Naive thymus-derived CD8-positive, alpha-beta T cell (primary cell): Measurements from ENCODE around the gene SNCB. TPM values are rescaled to one million over a fixed set of nuclear protein-coding genes. Genes with fewer than 3 reads are reported as not detected.
"Not testable (repeated sequence)": the region's sequence is repeated elsewhere in the genome, so short reads cannot be mapped to it uniquely, and the experiment has no call there.

Source experiments
- ATAC-seq, 2 donors: fragments of 150-1000 bp; cut with Tn5 transposase in 1 of 2; sonication (Bioruptor Pico), chemical (Tn5 transposase) in 1 of 2; 1 replicate in 1 of 2; 2 replicates in 1 of 2; pipeline ENCODE4 v1.10.0; 2021; ENCODE audit warnings: mild to moderate bottlenecking in 2 of 2, moderate library complexity in 2 of 2
- POLR2A ChIA-PET: fragments of 350-600 bp; sonication (Branson Sonifier 250); formaldehyde crosslinking; loops from one replicate; lab custom pipeline; 2021; ENCODE audit warnings: antibody characterized with exemption; lab: Charles Lee
- DNase-seq, 10 donors: peaks; one replicate each; pipeline versions ENCODE4 v3.0.0 to v3.0.0-alpha.2; 2020 to 2022
- H3K27ac Mint-ChIP-seq, 10 donors: one replicate each; pipeline ENCODE4 v1.8.0; 2020 to 2022; ENCODE audit warnings: mild to moderate bottlenecking in 10 of 10, mixed read lengths in 10 of 10, moderate library complexity in 4 of 10, inconsistent platforms in 1 of 10
- H3K27me3 Mint-ChIP-seq, 5 donors: one replicate each; pipeline ENCODE4 v1.8.0; 2021 to 2022; ENCODE audit warnings: mixed read lengths in 5 of 5
- H3K36me3 Mint-ChIP-seq, 3 donors: one replicate each; pipeline ENCODE4 v1.8.0; 2020 to 2022; ENCODE audit warnings: mixed read lengths in 3 of 3, mild to moderate bottlenecking in 2 of 3, inconsistent platforms in 1 of 3
- H3K4me1 Mint-ChIP-seq, 4 donors: one replicate each; pipeline ENCODE4 v1.8.0; 2021 to 2022; ENCODE audit warnings: mixed read lengths in 4 of 4
- H3K4me3 Mint-ChIP-seq, 10 donors: one replicate each; pipeline ENCODE4 v1.8.0; 2020 to 2022; ENCODE audit warnings: mild to moderate bottlenecking in 10 of 10, mixed read lengths in 10 of 10, moderate library complexity in 6 of 10, inconsistent platforms in 1 of 10
- H3K9me3 Mint-ChIP-seq, 9 donors: one replicate each; pipeline ENCODE4 v1.8.0; 2020 to 2022; ENCODE audit warnings: mixed read lengths in 9 of 9, mild to moderate bottlenecking in 3 of 9, inconsistent platforms in 1 of 9, moderate library complexity in 1 of 9
- polyA plus RNA-seq, 3 donors: library from polyadenylated mRNA; unstranded; fragments of 300-500 nt; fragmentation: Illumina TruSeq; gene quantifications; one replicate each; pipeline ENCODE4 v1.2.3, GENCODE V29; 2021
- total RNA-seq, 8 experiments: library from RNA in 2 of 8; stranded (reverse) in 2 of 8; gene quantifications; one replicate each; pipeline ENCODE4 v1.2.3 and lab custom pipeline; 2021 to 2026

SNCB gene
- total and polyA plus RNA-seq, 5 experiments from 2014 or later = not detected

DNA sequence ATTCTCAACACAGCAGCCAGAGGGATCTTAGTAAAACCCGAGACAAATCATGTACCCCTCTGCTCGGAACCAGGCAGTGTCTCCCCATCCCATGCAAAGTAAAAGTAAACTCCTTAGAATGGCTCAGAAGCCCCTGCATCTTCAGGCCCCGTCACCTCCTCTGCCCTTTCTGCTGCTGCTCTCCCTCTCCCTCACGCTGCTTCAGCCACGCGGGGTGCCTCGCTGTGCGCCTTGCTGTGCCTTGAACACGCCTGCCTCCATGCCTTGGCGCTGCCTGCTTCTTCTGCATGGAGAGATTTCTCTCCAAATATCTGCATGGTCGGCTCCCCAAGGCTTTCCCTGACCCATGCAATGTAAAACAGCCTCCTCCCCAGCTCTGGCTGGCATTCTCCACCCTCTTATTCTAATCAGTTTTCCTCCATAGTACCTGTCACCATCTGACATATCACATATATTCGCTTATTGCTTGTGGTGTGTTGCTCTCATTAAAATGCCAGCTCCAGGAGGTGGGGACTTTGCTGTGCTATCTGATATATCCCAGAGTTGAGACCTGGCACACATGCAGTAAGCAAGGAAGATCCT lies 28.3 kb downstream of the SNCB start:
- no peaks in the 10 kb centered on the region for H3K36me3 Mint-ChIP-seq
- peaks cover 0 to 4% (median 0%) of the 10 kb centered on the region in 4 donors for H3K4me1 Mint-ChIP-seq
- peaks cover 0 to 5% (median 0%) of the 10 kb centered on the region in 5 donors for H3K27me3 Mint-ChIP-seq
- POLR2A ChIA-PET = no interaction called here
- no peak overlapping the region for H3K27ac Mint-ChIP-seq
- ATAC-seq = no peak
- H3K4me3 Mint-ChIP-seq = no peak overlapping the region
- H3K9me3 Mint-ChIP-seq = no peaks in the 10 kb centered on the region
- no peak for DNase-seq

DNA sequence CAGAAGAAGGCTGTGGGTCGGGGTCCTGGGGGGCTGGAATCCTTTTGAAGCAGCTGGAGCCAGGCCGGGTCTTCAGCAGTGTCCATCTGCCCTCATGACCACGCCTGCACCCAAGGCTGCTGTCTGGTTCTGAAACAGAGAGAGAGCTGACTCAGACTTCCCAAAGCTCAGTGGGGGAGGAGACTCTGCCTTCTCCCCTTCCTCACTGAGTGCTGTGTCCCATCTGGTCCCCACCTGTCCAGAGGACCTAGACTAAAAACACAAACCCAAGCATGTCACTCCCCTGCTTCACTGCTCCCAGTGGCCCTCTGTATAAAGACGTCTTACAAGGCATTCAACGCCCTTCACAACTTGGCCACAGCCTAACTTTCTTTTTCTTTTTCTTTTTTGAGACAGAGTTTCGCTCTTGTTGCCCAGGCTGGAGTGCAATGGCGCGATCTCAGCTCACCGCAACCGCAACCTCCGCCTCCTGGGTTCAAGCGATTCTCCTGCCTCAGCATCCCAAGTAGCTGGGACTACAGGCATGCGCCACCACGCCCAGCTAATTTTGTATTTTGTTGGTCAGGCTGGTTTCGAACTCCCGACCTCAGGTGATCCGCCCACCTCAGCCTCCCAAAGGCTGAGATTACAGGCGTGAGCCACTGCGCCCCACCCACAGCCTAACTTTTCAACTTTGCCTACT lies 30.4 kb downstream of the SNCB start:
- H3K4me3 Mint-ChIP-seq, H3K36me3 Mint-ChIP-seq, H3K27me3 Mint-ChIP-seq, H3K9me3 Mint-ChIP-seq, ATAC-seq, DNase-seq, POLR2A ChIA-PET, H3K4me1 Mint-ChIP-seq, H3K27ac Mint-ChIP-seq: not testable (repeated sequence)

DNA sequence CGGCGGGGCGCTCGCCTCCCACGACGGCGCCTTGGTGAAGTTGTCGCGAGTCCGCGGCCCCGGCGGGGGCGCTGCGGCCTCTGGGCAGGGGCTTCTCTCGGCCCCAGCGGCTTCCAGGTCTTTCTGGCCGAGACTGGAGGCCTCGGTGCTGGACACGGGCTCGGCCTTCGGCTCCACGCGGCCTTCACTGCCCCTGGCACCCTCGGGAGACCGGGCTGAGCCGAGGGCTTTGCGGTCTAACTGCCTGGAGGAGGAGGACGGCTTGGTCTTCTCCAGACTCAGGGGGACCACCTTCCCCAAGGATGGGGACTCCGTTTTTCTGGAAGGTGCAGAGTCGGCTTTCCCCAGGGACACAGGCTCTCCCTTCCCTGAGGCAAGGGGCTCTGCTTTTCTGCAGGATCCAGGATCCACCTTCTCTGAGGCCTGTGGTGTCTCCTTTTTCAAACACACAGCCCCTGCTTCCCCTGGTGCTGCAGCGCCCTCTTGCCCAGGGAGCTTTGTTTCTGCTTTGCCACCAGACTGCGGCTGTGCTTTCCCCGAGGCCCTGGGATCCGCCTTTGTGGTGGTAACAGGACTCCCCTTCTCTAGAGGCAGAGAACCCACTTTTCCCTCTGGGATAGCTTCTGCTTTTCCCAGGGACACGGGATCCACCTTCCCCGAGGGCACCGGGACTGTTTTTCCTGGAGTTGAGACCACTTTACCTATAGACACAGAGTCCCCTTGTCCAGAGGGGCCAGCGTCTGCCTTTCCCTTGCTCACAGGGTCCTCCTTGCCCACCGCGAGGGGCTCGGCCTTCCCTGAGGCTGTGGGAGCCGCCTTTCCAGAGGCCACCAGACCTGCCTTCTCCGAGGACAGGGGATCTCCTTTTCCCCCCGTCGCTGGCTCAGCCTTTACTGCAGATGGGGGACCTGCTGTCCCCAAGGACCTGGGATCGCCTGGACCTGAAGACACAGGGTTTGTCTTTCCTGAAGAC lies 32.6 kb downstream of the SNCB start:
- peaks cover 0 to 4% (median 0%) of the 10 kb centered on the region in 5 donors for H3K27me3 Mint-ChIP-seq
- peaks cover 8 to 9% (median 8%) of the 10 kb centered on the region in 4 donors for H3K4me1 Mint-ChIP-seq
- H3K9me3 Mint-ChIP-seq = no peaks in the 10 kb centered on the region
- H3K36me3 Mint-ChIP-seq = no peaks in the 10 kb centered on the region
- ATAC-seq (no peak), DNase-seq (peak in 1 of 10 donors; percentile 22)
- POLR2A ChIA-PET = interaction anchor here (1.2 to 1.9 kb wide), 5 partner anchors 55 to 182 kb away, joined by 3 to 6 read pairs (median 5); partner anchors contain the start of genes CLTB, FAF2 and RNF44
- H3K4me3 Mint-ChIP-seq = peak overlapping the region in 9 of 10 donors; percentile 14 to 77 (median 48)
- H3K27ac Mint-ChIP-seq = no peak overlapping the region

DNA sequence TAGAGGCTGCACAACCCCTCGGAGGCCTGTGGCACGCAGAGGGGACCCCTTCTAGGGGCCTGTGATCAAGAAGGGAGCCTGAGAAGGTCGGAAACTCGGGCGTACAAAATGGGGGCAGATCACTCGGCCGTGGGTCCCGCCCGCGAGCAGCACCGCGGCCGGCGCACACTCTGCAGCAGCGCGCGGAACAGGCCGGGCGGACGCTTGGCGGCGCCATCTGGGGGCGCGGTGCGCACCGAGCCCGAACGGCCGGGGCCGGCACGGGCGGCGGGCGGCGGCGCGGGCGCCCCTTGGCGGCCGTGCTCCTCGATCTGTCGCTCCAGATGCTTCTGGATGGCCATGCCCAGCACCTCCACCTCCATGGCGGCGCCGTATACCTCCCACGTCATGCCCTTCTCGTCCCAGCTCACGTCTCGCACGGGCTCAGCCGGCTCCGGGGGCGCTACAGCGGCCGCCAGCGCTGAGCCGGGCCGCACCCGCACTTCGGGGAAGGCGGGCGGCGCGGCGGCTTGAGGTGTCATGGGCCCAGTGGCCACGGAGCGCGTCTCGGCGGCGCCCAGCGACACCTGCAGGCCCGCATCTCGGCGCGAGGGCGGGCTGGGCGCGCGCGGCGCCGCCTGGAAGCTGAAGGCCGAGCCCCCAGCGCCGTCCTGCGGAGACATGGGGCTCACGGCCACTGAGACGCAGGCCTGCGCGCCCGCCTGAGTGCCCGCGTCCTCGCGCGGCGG lies 33.5 kb downstream of the SNCB start:
- peaks cover 0 to 4% (median 0%) of the 10 kb centered on the region in 5 donors for H3K27me3 Mint-ChIP-seq
- H3K27ac Mint-ChIP-seq = peak overlapping the region in 2 of 10 donors; percentile 67 to 78
- no peaks in the 10 kb centered on the region for H3K9me3 Mint-ChIP-seq
- DNase-seq (peak; percentile 56 to 80 (median 68)), ATAC-seq (peak; percentile 85 to 91)
- POLR2A ChIA-PET = interaction anchor here (0.8 to 1.9 kb wide), 6 partner anchors 54 to 181 kb away, joined by 3 to 6 read pairs (median 5); partner anchors contain the start of genes CLTB, FAF2 and RNF44
- H3K4me3 Mint-ChIP-seq = peak overlapping the region; percentile 64 to 85 (median 80)
- H3K36me3 Mint-ChIP-seq = no peaks in the 10 kb centered on the region
- peaks cover 5 to 9% (median 8%) of the 10 kb centered on the region in 4 donors for H3K4me1 Mint-ChIP-seq

DNA sequence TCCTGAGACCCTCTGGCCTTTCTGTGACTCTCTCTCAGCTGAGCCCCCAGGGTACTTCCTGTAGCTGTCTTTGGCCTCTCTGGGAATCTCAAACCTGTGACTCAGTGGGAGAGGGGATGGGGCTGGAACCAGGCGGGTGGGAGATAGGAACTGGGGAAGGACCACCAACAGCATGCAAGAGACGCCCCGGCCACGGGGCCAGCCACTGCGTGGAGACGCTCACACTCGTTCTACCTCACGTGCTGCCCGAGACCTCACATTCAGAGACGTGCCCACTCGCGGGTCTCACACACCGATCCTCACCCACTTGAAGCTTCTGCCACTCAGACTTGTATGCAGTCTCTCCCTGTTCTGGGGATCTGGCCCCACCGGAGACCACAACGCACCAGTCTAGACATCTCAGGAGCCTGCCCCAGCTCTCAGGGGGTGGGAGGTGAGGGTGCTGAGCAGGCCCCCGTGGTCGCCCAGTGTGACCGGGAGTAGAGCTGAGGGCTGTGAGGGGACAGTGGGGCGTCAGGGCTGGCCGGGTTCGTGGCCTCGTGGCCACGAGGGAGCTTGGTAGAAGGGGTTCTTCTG lies 34.2 kb downstream of the SNCB start:
- Mint-ChIP-seq H3K9me3 (no peaks in the 10 kb centered on the region), H3K27ac (peak overlapping the region in 3 of 10 donors; percentile 17 to 78 (median 67)), H3K4me1 (peaks cover 5 to 9% (median 8%) of the 10 kb centered on the region in 4 donors), H3K27me3 (peaks cover 0 to 4% (median 0%) of the 10 kb centered on the region in 5 donors), H3K4me3 (peak overlapping the region; percentile 64 to 85 (median 80)), H3K36me3 (no peaks in the 10 kb centered on the region)
- DNase-seq (no peak), ATAC-seq (no peak)
- POLR2A ChIA-PET = interaction anchor here (0.8 to 1.9 kb wide), 5 partner anchors 54 to 180 kb away, joined by 3 to 6 read pairs (median 5); partner anchors contain the start of genes CLTB, FAF2 and RNF44

DNA sequence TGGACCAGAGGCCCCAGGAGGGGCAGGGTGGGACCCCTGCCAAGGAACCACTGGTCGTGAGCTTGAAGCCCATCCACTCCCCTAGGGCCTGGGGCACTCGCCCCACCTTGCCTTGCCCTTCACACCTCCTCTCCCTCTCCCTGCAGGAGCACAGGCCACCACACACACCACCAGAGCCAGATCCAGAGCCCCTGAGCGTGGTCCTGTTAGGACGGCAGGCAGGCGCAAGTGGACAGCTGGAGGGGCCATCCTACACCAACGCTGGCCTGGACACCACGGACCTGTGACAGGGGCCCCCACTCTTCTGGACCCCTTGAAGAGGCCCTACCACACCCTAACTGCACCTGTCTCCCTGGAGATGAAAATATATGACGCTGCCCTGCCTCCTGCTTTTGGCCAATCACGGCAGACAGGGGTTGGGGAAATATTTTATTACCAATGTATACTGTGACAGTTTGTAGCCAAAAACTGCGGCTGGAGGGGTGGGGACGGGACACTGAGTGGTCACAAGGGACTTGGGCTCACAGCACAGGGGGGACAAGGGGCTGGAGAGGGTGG lies 34.9 kb downstream of the SNCB start:
- peaks cover 0 to 4% (median 0%) of the 10 kb centered on the region in 5 donors for H3K27me3 Mint-ChIP-seq
- H3K9me3 Mint-ChIP-seq = no peaks in the 10 kb centered on the region
- POLR2A ChIA-PET = no interaction called here
- peak overlapping the region in 1 of 10 donors; percentile 77 for H3K4me3 Mint-ChIP-seq
- H3K27ac Mint-ChIP-seq = no peak overlapping the region
- peaks cover 5 to 9% (median 8%) of the 10 kb centered on the region in 4 donors for H3K4me1 Mint-ChIP-seq
- H3K36me3 Mint-ChIP-seq = no peaks in the 10 kb centered on the region
- ATAC-seq = no peak
- no peak for DNase-seq

DNA sequence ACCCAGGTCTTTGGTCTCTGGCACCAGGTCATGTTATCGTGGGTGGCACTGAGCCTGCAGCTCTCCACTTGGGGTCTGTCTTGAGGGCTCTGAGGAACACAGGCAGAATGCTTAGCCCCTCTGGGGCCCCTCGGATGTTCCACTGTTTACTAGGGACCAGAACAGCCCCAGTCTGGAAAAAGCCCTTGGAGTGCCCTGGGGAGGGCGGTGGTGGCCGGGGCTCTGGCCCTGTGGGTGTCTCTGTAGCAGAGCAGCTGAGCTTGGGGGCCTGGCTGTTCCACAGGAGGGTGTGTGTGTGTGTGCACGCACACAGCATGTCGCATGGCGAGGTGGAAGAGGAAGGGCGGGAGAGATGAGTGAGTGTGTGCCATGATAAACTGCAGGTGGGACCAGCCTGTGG lies 35.8 kb downstream of the SNCB start:
- POLR2A ChIA-PET = no interaction called here
- peaks cover 0 to 4% (median 0%) of the 10 kb centered on the region in 5 donors for H3K27me3 Mint-ChIP-seq
- ATAC-seq = no peak
- H3K4me3 Mint-ChIP-seq = peak overlapping the region in 5 of 10 donors; percentile 28 to 51 (median 41)
- H3K9me3 Mint-ChIP-seq = no peaks in the 10 kb centered on the region
- peaks cover 5 to 9% (median 8%) of the 10 kb centered on the region in 4 donors for H3K4me1 Mint-ChIP-seq
- no peak overlapping the region for H3K27ac Mint-ChIP-seq
- no peak for DNase-seq
- H3K36me3 Mint-ChIP-seq = no peaks in the 10 kb centered on the region

DNA sequence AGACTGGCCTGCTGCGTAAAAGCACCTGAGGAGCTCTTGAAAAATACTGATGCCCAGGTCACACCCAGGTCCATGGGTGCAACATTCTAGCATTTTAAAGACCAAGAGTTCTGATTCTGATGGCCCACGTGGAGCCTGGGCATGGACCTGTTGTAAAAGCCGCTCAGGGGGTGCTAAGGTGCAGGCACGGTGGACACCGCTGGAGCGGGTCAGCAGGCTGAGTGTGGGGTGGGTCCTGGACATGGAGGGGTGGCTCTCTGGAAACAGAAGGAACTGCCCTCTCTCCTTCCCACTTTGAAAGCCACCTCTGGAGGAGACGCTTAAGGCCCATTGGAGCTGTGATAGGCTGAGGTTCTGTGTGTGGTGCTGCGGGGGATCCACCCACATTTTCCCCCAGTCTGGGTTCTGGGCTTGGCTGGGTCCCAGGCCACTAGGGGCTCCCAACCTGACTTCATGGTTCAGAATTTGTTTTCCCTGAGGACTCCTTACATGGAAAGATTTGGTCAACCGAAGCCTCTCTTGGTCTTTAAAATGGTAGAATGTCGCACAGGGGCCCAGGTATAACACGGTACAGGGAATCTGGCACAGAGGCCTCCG lies 37.0 kb downstream of the SNCB start:
- no peak for ATAC-seq
- POLR2A ChIA-PET = no interaction called here
- no peak overlapping the region for H3K4me3 Mint-ChIP-seq
- H3K4me1 Mint-ChIP-seq = peaks cover 5 to 9% (median 8%) of the 10 kb centered on the region in 4 donors
- no peak for DNase-seq
- H3K27ac Mint-ChIP-seq = no peak overlapping the region
- H3K9me3 Mint-ChIP-seq = no peaks in the 10 kb centered on the region
- H3K27me3 Mint-ChIP-seq = peaks cover 0 to 4% (median 0%) of the 10 kb centered on the region in 5 donors
- H3K36me3 Mint-ChIP-seq = no peaks in the 10 kb centered on the region

DNA sequence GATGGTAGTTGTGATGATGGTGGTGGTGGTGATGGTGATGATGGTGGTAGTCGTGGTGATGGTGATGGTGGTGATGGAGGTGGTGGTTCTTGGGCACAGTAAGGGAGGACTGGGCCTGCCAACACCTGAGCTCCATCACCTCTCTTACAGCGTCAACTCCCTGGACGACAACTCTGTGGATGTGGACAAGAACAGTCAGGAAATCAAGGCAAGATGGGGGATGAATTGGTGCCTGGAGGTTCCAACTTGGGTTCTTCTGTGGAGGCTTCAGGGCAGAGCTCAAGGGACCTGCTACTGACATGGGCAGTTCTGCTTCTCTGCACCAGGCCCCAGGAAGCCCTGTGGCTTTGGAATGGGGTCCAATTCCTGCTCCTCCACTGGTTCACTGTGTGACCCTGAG lies 37.8 kb downstream of the SNCB start:
- no peak for ATAC-seq
- H3K27me3 Mint-ChIP-seq = peaks cover 0 to 6% (median 0%) of the 10 kb centered on the region in 5 donors
- H3K4me1 Mint-ChIP-seq = peaks cover 5 to 9% (median 8%) of the 10 kb centered on the region in 4 donors
- H3K4me3 Mint-ChIP-seq = no peak overlapping the region
- H3K36me3 Mint-ChIP-seq = no peaks in the 10 kb centered on the region
- POLR2A ChIA-PET = no interaction called here
- H3K9me3 Mint-ChIP-seq = no peaks in the 10 kb centered on the region
- H3K27ac Mint-ChIP-seq = no peak overlapping the region
- no peak for DNase-seq

DNA sequence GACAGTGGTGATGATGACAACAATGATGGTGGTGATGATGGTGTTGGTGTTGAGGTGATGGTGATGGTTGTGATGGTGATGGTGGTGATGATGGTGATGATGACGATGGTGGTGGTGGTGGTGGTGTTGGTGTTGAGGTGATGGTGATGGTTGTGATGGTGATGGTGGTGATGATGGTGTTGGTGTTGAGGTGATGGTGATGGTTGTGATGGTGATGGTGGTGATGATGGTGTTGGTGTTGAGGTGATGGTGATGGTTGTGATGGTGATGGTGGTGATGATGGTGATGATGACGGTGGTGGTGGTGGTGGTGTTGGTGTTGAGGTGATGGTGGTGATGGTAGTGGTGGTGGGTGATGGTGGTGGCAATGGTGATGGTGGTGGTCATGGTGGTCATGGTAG lies 38.7 kb downstream of the SNCB start:
- H3K4me1 Mint-ChIP-seq, H3K4me3 Mint-ChIP-seq, POLR2A ChIA-PET, DNase-seq, H3K36me3 Mint-ChIP-seq, H3K27me3 Mint-ChIP-seq, ATAC-seq, H3K27ac Mint-ChIP-seq, H3K9me3 Mint-ChIP-seq: not testable (repeated sequence)
